GM12878 (cell line): Measurements from ENCODE around the gene IBTK. TPM values are rescaled to one million over a fixed set of nuclear protein-coding genes. Genes with fewer than 3 reads are reported as not detected.

Experiments
- ATAC-seq: fragments of 200-7000 bp; cut with Tn5 transposase; 3 replicates; pipeline ENCODE4 v1.9.1; 2020; ENCODE audit warnings: mild to moderate bottlenecking, moderate library complexity
- BruUV-seq: library from RNA; stranded (reverse); fragments of 400-500 nt; replicated peaks from 2 replicates; lab custom pipeline; 2021; lab: Mats Ljungman, UMichigan
- CTCF ChIA-PET: fragments of 300-600 bp; sonication (Branson Sonifier 250); formaldehyde crosslinking; extraction: SDS; loops from one replicate; lab custom pipeline; 2021; ENCODE audit warnings: inconsistent platforms; lab: Yijun Ruan, JAX
- POLR2A ChIA-PET: fragments of 350-600 bp; formaldehyde crosslinking; extraction: SDS; loops from one replicate; lab custom pipeline; 2021; ENCODE audit warnings: inconsistent platforms; lab: Charles Lee
- RAD21 ChIA-PET: fragments of 300-600 bp; sonication (Branson Sonifier 250); formaldehyde crosslinking; loops from one replicate; lab custom pipeline; 2023; ENCODE audit warnings: antibody characterized with exemption; ENCODE audit not compliant: unreplicated experiment; lab: Charles Lee
- SMC1A ChIA-PET: fragments of 300-600 bp; sonication (Branson Sonifier 250); formaldehyde crosslinking; loops from one replicate; lab custom pipeline; 2023; ENCODE audit not compliant: unreplicated experiment, uncharacterized antibody; lab: Charles Lee
- DNase-seq: peaks from one replicate; pipeline ENCODE4 v3.0.0-alpha.2; 2011; ENCODE audit warnings: low read depth, low spot score
- FAIRE-seq: peaks from 3 replicates; lab custom pipeline; 2011; peaks lifted over from hg19 to GRCh38; lab: Jason Lieb, UNC
- H2AFZ ChIP-seq: 2 replicates; pipeline ENCODE4 v1.6.0; 2011; ENCODE audit warnings: low read depth, low read length, control low read depth; ENCODE audit not compliant: control insufficient read depth
- H3K27ac ChIP-seq: 2 replicates; pipeline ENCODE4 v1.5.1; 2011; ENCODE audit warnings: control low read depth; ENCODE audit not compliant: control insufficient read depth, insufficient read depth
- H3K27me3 ChIP-seq, 2 experiments: replicated peaks in 1 of 2; 2 replicates each; pipeline versions ENCODE4 v1.6.0 to v1.6.1; 2011; ENCODE audit warnings: low read length in 1 of 2; ENCODE audit not compliant: control insufficient read depth in 2 of 2, insufficient read depth in 2 of 2
- H3K36me3 ChIP-seq, 2 experiments: 2 replicates each; pipeline ENCODE4 v1.5.1; 2011; ENCODE audit warnings: low read length in 1 of 2; ENCODE audit not compliant: control insufficient read depth in 2 of 2, insufficient read depth in 2 of 2
- H3K4me1 ChIP-seq: 2 replicates; pipeline ENCODE4 v1.6.1; 2011; ENCODE audit warnings: mild to moderate bottlenecking, low read length, moderate library complexity, mixed read lengths; ENCODE audit not compliant: control insufficient read depth, insufficient read depth
- H3K4me2 ChIP-seq: 2 replicates; pipeline ENCODE4 v1.6.0; 2011; ENCODE audit warnings: control low read depth; ENCODE audit not compliant: control insufficient read depth, insufficient read depth
- H3K4me3 ChIP-seq: fragments of 200-600 bp; sonication (generic); 2 replicates; pipeline ENCODE4 v1.5.1; 2016
- H3K79me2 ChIP-seq: 2 replicates; pipeline ENCODE4 v1.6.0; 2011; ENCODE audit warnings: low read length; ENCODE audit not compliant: control insufficient read depth, insufficient read depth
- H3K9ac ChIP-seq: 2 replicates; pipeline ENCODE4 v1.8.0; 2011; ENCODE audit warnings: low read length, control low read depth, mixed read lengths; ENCODE audit not compliant: control insufficient read depth, insufficient read depth
- H3K9me3 ChIP-seq: replicated peaks from 3 replicates; pipeline ENCODE4 v1.5.1; 2011; ENCODE audit warnings: mild to moderate bottlenecking, low read length; ENCODE audit not compliant: control insufficient read depth, insufficient read depth
- H4K20me1 ChIP-seq: 2 replicates; pipeline ENCODE4 v1.6.0; 2011; ENCODE audit not compliant: control insufficient read depth, insufficient read depth
- BACH1 ChIP-seq: fragments of 450-650 bp; IDR thresholded peaks from 2 replicates; pipeline ENCODE4 v1.6.1; 2017; ENCODE audit warnings: mild to moderate bottlenecking, borderline replicate concordance
- CHD2 ChIP-seq: IDR thresholded peaks from 2 replicates; pipeline ENCODE4 v1.6.1; 2011; ENCODE audit warnings: low read depth, low read length, improper control_type of control experiment, borderline replicate concordance
- HDAC6 ChIP-seq: fragments of 200-600 bp; sonication (generic); IDR thresholded peaks from one replicate; pipeline ENCODE4 v1.8.0; 2017; ENCODE audit warnings: antibody characterized with exemption; ENCODE audit not compliant: unreplicated experiment
- IKZF2 ChIP-seq, 2 experiments: fragments of 450-650 bp; IDR thresholded peaks; 2 replicates each; pipeline ENCODE4 v1.6.1; 2017; ENCODE audit warnings: mild to moderate bottlenecking in 2 of 2, moderate library complexity in 2 of 2
- IRF4 ChIP-seq: IDR thresholded peaks from 2 replicates; pipeline ENCODE4 v1.6.1; 2011; ENCODE audit warnings: low read depth, low read length
- JUND ChIP-seq: IDR thresholded peaks from 2 replicates; pipeline ENCODE4 v1.6.1; 2012; ENCODE audit warnings: low read depth, mild to moderate bottlenecking, low read length, improper control_type of control experiment, moderate library complexity
- NFYA ChIP-seq: IDR thresholded peaks from 2 replicates; pipeline ENCODE4 v1.6.1; 2011; ENCODE audit warnings: low read depth, mild to moderate bottlenecking, low read length, improper control_type of control experiment, borderline replicate concordance
- NR2C1 ChIP-seq: fragments of 450-650 bp; IDR thresholded peaks from 2 replicates; pipeline ENCODE4 v1.6.1; 2017; ENCODE audit warnings: antibody characterized with exemption, mild to moderate bottlenecking, moderate library complexity
- WGBS: methylation state at CpG from one replicate; pipeline ENCODE4 v1.1.6; 2016; ENCODE audit warnings: low lambda C conversion rate; ENCODE audit not compliant: insufficient replicate concordance, insufficient coverage; ENCODE audit errors: missing lambda C conversion rate; 5-methylcytosine and 5-hydroxymethylcytosine counted together
- in situ Hi-C: fragments of 300-500 bp; cut with MboI; formaldehyde crosslinking; loops from 9 replicates; pipeline ENCODE4 v1.14.3; 2018; ENCODE audit warnings: mixed read lengths
- intact Hi-C: fragments of 100-400 bp; cut with micrococcal nuclease; formaldehyde crosslinking; loops from one replicate; pipeline ENCODE4 v1.14.2; 2022; ENCODE audit not compliant: unreplicated experiment
- polyA plus RNA-seq, 11 experiments: library from polyadenylated mRNA; depleted of rRNA in 4 of 11; unstranded in 6 of 11; stranded (reverse) in 5 of 11; fragments of >200 nt; fragmentation: Nextera tagmentation in 4 of 11; fragmentation: Illumina TruSeq in 1 of 11; extraction: Ambion mirVana in 4 of 11; extraction: Trizol in 1 of 11; gene quantifications; 1 replicate in 1 of 11; 2 replicates in 10 of 11; pipeline versions ENCODE4 v1.2.1 to v1.2.3, GENCODE V29; 2011 to 2016; ENCODE audit warnings: inconsistent platforms in 2 of 11, missing spikeins in 2 of 11, low read depth in 1 of 11
- total RNA-seq, 4 experiments: library from RNA; depleted of rRNA in 3 of 4; stranded (reverse); fragments of >200 nt in 3 of 4; fragmentation: Illumina TruSeq in 1 of 4; extraction: Trizol in 1 of 4; gene quantifications; 2 replicates each; pipeline versions ENCODE4 v1.2.1 to v1.2.3, GENCODE V29; 2013 to 2021
- TF ChIP-seq, protein P1 (sequence below): fragments of 450-650 bp; IDR thresholded peaks from 2 replicates; pipeline ENCODE4 v1.6.1; 2017; ENCODE audit warnings: low read depth, mild to moderate bottlenecking, moderate library complexity

IBTK gene
- total and polyA plus RNA-seq, 10 of the 15 experiments (the other 5 are each of a cell fraction or from before 2014, with no cell fraction given) = 12.0 to 32.1 (median 20.9) TPM

DNA sequence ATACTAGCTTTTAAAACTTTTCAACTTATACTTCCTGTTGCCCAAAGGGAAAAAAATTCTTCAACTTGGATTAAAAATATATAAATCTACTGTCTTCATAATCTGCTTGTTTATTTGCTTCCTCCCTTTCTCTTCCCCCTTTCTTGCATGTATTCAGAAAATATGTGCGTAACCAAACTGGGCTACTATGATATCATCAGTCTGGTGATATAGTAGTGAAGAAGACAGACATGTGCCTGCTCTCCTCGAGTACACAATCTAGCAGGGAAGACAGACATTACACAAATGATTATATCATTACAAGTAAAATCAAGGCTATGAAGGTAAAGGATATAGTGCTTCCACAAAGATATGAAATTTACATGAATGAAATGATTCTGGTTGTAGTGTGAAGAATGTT is 31.0 kb downstream of the IBTK start:
- in situ Hi-C loops (no loop called here), intact Hi-C loops (no loop called here)
- no peak for ATAC-seq
- H3K9me3 ChIP-seq = no peaks in the 10 kb centered on the region
- no peak for FAIRE-seq
- no peak overlapping the region for H3K4me2 ChIP-seq
- RAD21 ChIA-PET = no interaction called here
- DNase-seq = no peak
- 100% methylated on average over 2 of the region's 2 CpGs for WGBS
- CTCF ChIA-PET = no interaction called here
- no peaks in the 10 kb centered on the region; the same call in 1 of the 2 replicates for H3K4me1 ChIP-seq
- BruUV-seq = no TSS peak
- SMC1A ChIA-PET = no interaction called here
- no peaks in the 10 kb centered on the region for H3K27me3 ChIP-seq
- H3K4me3 ChIP-seq = no peak overlapping the region
- peaks cover 3 to 23% of the 10 kb centered on the region in 2 experiments for H3K36me3 ChIP-seq
- H3K79me2 ChIP-seq = no peaks in the 10 kb centered on the region
- H3K9ac ChIP-seq = no peak overlapping the region
- no peaks in the 10 kb centered on the region for H4K20me1 ChIP-seq
- no peak overlapping the region for H2AFZ ChIP-seq
- no peak for TF ChIP-seq NR2C1
- no peak for TF ChIP-seq NFYA
- TF ChIP-seq IKZF2 (IDR thresholded peaks at IDR 0.05) = no peak
- TF ChIP-seq, protein P1, sequence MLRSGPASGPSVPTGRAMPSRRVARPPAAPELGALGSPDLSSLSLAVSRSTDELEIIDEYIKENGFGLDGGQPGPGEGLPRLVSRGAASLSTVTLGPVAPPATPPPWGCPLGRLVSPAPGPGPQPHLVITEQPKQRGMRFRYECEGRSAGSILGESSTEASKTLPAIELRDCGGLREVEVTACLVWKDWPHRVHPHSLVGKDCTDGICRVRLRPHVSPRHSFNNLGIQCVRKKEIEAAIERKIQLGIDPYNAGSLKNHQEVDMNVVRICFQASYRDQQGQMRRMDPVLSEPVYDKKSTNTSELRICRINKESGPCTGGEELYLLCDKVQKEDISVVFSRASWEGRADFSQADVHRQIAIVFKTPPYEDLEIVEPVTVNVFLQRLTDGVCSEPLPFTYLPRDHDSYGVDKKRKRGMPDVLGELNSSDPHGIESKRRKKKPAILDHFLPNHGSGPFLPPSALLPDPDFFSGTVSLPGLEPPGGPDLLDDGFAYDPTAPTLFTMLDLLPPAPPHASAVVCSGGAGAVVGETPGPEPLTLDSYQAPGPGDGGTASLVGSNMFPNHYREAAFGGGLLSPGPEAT = no peak
- no peak for TF ChIP-seq CHD2
- TF ChIP-seq BACH1 = no peak
- no peak for TF ChIP-seq IRF4
- TF ChIP-seq JUND = no peak
- no peak for TF ChIP-seq HDAC6
- POLR2A ChIA-PET = interaction anchor here (0.6 kb wide), 1 partner anchor 17 kb away, joined by 3 read pairs; no protein-coding TSS in a partner anchor
- H3K27ac ChIP-seq = no peak overlapping the region
